Activated B cell treated with CpG ODN at 0.5 μM for 24 hours (primary cell): ENCODE results near the gene CLIP3. TPM values are rescaled to one million over a fixed set of nuclear protein-coding genes. Genes with fewer than 3 reads are reported as not detected.
A peak's percentile ranks its signal among the peaks of the same experiment; 100 is the strongest.

ENCODE experiments used
- ATAC-seq: fragments of 200-7000 bp; cut with Tn5 transposase; one replicate; pipeline ENCODE4 v1.10.0; 2021; ENCODE audit warnings: low read depth, mild to moderate bottlenecking, moderate library complexity
- CTCF ChIA-PET: fragments of 350-600 bp; sonication (Branson Sonifier 250); formaldehyde crosslinking; loops from one replicate; lab custom pipeline; 2021; ENCODE audit warnings: antibody characterized with exemption; lab: Charles Lee
- POLR2A ChIA-PET: fragments of 350-600 bp; sonication (Branson Sonifier 250); formaldehyde crosslinking; loops from one replicate; lab custom pipeline; 2021; ENCODE audit warnings: antibody characterized with exemption; lab: Charles Lee
- DNase-seq: peaks from one replicate; pipeline ENCODE4 v3.0.0; 2022
- H3K27ac Mint-ChIP-seq: one replicate; pipeline ENCODE4 v1.8.0; 2020; ENCODE audit warnings: mixed read lengths
- H3K27me3 Mint-ChIP-seq: one replicate; pipeline ENCODE4 v1.8.0; 2021; ENCODE audit warnings: mixed read lengths
- H3K36me3 Mint-ChIP-seq: one replicate; pipeline ENCODE4 v1.8.0; 2021; ENCODE audit warnings: low read depth, mixed read lengths
- H3K4me1 Mint-ChIP-seq: one replicate; pipeline ENCODE4 v1.8.0; 2021; ENCODE audit warnings: mixed read lengths
- H3K4me3 Mint-ChIP-seq: one replicate; pipeline ENCODE4 v1.8.0; 2020; ENCODE audit warnings: mild to moderate bottlenecking, mixed read lengths
- H3K9me3 Mint-ChIP-seq: one replicate; pipeline ENCODE4 v1.8.0; 2020; ENCODE audit warnings: mixed read lengths
- CTCF ChIP-seq: fragments of 200-600 bp; IDR thresholded peaks from one replicate; pipeline ENCODE4 v1.8.0; 2022; ENCODE audit warnings: antibody characterized with exemption, mild to moderate bottlenecking
- intact Hi-C: fragments of 100-400 bp; cut with micrococcal nuclease; formaldehyde crosslinking; loops from one replicate; pipeline ENCODE4 v1.15.1; 2024
- total RNA-seq: library from RNA; stranded (reverse); gene quantifications from 2 replicates; pipeline ENCODE4 v1.2.3, GENCODE V29; 2022

The CLIP3 gene
- total RNA-seq, 1 donor from 2014 or later = 0.62 TPM

DNA sequence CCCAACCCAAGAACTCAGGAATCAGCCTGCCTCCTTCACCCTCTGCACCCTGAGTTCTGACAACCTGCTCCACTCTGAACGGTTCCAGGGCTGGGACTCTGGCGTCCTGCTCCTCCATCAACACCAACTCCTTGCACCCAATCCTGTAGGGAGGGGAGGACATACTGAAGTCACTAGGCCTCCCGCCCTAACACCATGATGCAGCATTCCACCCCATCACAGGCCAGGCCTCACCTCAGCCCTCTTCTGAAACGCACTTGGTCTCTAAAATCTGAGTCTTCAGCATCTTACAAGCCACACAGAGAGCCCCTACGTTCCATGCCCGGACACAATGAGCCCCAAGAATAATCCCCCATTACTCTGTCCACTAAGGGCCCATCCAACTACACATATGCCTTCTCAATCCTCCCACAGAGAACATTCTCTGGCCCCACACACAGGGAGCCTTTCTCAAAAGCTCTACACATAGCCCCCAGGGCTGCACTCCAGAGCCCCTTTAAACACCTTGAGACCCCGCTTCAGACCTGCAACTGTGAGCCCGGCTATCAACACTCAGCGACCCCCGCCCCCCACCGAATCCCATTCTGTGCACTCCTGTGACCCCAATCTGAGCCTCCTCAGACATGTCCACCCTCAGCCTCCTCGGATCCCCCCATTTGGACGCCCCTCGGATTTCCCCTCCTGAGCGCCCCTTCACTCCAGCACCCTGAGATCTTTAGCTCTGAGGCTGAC is 19.2 kb downstream of the CLIP3 start:
- TF ChIP-seq CTCF = no peak
- intact Hi-C loops = loop anchor here (1.0 kb wide), 5 partner anchors 18 to 127 kb away; partner anchors contain the start of genes CAPNS1, SDHAF1, TBCB and THAP8
- ChIA-PET CTCF (interaction anchor here (0.8 kb wide), 1 partner anchor 131 kb away, joined by 3 read pairs; no protein-coding TSS in a partner anchor), POLR2A (interaction anchor here (0.6 to 1.7 kb wide), 16 partner anchors 16 to 1581 kb away, joined by 3 to 31 read pairs (median 4); partner anchors contain the start of genes IGFLR1, LIN37, POLR2I and SDHAF1)
- Mint-ChIP-seq H3K9me3 (no peaks in the 10 kb centered on the region), H3K27ac (peak overlapping the region; percentile 95), H3K4me3 (peak overlapping the region; percentile 98), H3K27me3 (no peaks in the 10 kb centered on the region), H3K36me3 (peaks cover 14% of the 10 kb centered on the region), H3K4me1 (peaks cover 35% of the 10 kb centered on the region)
- DNase-seq (no peak), ATAC-seq (no peak)

GRCh38 chr19:36010402-36010801 is 22.3 kb downstream of the CLIP3 start:
- POLR2A ChIA-PET = no interaction called here
- Mint-ChIP-seq H3K36me3 (peaks cover 8% of the 10 kb centered on the region), H3K27ac (no peak overlapping the region), H3K9me3 (no peaks in the 10 kb centered on the region), H3K4me3 (peak overlapping the region; percentile 1), H3K4me1 (peaks cover 34% of the 10 kb centered on the region), H3K27me3 (no peaks in the 10 kb centered on the region)
- ATAC-seq (no peak), DNase-seq (no peak)
- intact Hi-C loops = no loop called here
- no peak for TF ChIP-seq CTCF
- CTCF ChIA-PET = no interaction called here

GRCh38 chr19:36009633-36010379 is 22.9 kb downstream of the CLIP3 start:
- peaks cover 8% of the 10 kb centered on the region for H3K36me3 Mint-ChIP-seq
- H3K27ac Mint-ChIP-seq = no peak overlapping the region
- peaks cover 30% of the 10 kb centered on the region for H3K4me1 Mint-ChIP-seq
- H3K9me3 Mint-ChIP-seq = no peaks in the 10 kb centered on the region
- H3K4me3 Mint-ChIP-seq = peak overlapping the region; percentile 66
- intact Hi-C loops = no loop called here
- DNase-seq = no peak
- TF ChIP-seq CTCF = no peak
- no peaks in the 10 kb centered on the region for H3K27me3 Mint-ChIP-seq
- ChIA-PET CTCF (no interaction called here), POLR2A (interaction anchor here (0.5 kb wide), 1 partner anchor 589 kb away, joined by 3 read pairs; no protein-coding TSS in a partner anchor)
- ATAC-seq = no peak

- Mint-ChIP-seq H3K4me1 (peaks cover 24% of the 10 kb centered on the region), H3K27ac (no peak overlapping the region), H3K4me3 (peak overlapping the region; percentile 66), H3K36me3 (peaks cover 6% of the 10 kb centered on the region), H3K27me3 (no peaks in the 10 kb centered on the region), H3K9me3 (no peaks in the 10 kb centered on the region)
- ChIA-PET POLR2A (interaction anchor here (0.5 kb wide), 1 partner anchor 589 kb away, joined by 3 read pairs; no protein-coding TSS in a partner anchor), CTCF (no interaction called here)
- ATAC-seq (no peak), DNase-seq (peak; percentile 37)
- no peak for TF ChIP-seq CTCF
- intact Hi-C loops = no loop called here
Measured at GRCh38 chr19:36009220-36009619, 23.5 kb downstream of the CLIP3 start.
